Activated CD4-positive, alpha-beta T cell treated with anti-CD3 and anti-CD28 coated beads, Interleukin-2, amount 50 U/mL, for 24 hours (primary cell): Measurements from ENCODE around the gene HOXA2.

ENCODE experiments used
- DNase-seq, 2 donors: peaks; one replicate each; pipeline ENCODE4 v3.0.0-alpha.2; 2020; ENCODE audit warnings: low read depth in 1 of 2, low spot score in 1 of 2

The HOXA2 gene

GRCh38 chr7:27112955-27113949, 10.8 kb upstream of the HOXA2 start:
- DNase-seq: no peak

DNA sequence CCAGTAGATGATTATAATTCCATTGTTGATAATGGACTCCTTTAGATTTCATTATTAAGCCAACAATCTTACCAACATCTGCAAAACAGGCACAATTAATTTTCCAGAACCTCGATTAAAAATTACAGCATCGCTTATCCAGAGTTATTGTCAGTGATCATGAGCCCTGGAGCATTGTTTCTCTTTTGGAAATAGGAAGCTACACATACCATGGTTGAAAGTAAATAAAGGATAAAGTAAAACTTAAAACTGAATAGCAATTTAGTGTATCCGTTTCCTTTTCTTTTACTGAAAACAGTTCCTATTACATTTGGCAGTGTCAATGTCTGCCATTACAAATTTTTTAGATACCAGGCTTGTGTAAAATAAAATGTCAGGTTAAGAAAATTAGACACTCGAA, 9.9 kb upstream of the HOXA2 start:
- DNase-seq: no peak

DNA sequence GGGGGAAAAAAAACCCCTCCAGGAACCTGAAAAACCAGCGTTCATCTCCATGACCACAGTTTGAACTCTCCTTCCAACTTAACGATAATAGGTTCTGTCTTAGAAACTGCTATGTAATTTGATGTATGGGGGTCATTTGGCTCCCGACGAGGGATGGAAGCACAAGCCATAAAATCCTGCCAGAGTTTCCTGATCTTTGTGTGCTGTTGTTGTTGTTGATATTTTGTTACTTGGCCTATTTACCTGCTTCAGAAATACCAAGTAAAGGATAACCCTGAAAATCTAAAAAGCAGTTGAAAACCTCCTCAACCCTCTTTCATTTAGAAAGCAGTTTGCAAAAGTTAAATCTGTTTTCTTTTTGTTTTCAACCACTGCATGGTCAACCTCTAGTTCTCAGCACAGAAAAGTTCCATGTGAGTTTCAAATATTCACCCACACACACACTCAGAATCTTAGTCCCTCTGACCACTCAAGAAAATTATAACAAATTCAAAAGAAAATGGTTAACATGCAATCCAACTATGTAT, 9.3 kb upstream of the HOXA2 start:
- DNase-seq: no peak

GRCh38 chr7:27111042-27111750, 8.7 kb upstream of the HOXA2 start:
- DNase-seq: no peak

DNA sequence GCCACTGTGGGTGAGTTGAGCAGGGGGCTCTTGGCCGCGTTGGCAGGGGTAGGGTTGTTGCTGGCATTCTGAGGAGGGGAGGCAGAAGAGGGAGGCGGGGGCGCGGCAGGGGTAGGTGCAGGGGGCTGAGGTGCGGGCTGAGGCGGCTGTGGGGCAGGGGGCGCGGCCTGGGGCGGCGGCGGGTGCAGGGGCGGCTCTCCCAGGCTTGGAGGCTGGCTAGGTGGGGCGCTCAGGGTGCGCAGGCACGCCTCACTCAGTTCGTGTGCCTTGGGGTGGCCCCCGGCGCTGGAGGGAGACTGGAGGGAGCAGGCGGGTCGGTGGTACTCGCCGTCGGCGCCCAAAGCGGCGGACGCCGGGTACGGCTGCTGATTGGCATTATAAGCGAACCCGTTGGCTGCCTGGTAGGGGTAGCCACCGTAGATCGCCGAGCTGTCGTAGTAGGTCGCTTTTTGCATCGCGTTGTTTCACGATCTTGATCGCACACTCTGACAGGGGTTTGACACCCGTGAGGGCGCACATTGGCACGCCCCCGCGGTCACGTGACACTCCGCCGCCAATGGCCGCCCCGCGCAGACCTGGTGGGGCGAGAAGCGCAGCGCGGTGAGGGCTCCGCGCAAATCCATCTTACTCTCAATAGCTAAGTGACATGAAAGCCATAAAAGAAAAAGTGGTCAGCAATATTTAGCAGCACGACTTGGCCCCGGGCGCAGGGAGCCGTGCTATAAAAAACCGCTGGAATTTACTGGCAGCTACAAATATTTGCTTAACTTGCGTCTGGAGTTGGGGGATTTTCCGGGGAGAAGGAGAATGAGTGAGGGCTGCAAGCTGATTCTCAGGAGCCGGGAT, 7.9 kb upstream of the HOXA2 start:
- no peak for DNase-seq

DNA sequence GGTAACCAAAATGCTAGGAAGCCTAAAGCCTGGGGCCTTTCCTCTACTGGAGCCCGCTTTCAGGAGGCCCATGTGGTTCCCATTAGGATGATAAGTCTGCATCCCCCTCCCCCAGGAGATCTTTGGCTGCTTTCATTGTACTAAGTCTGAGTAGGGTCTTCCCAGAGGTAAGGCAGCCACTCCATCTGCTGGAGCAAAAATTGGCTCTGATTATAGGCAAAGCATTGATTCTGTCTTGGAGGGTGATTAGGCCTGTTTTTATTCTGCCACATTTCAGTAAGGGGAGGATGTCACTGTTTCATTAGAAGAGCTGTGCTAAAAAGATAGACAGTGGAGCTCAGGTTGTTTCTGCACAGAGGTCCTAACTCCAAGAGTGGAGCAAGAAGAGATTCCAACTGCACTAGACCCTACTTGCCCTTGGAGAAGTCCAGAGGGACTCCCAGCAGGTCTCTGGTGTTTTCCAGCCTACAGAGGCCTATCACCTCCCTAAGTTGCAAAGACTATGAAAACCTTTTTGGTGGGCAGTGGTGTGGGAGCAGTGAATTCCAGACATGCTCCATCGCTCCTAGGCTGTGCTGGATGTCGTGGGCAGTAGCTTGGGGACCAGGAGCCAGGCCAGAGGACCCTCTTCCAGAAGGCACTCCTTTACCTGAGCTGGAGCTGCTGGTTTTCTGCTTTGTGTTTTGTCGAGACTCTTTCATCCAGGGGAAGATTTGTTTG, 7.1 kb upstream of the HOXA2 start:
- DNase-seq: no peak

DNA sequence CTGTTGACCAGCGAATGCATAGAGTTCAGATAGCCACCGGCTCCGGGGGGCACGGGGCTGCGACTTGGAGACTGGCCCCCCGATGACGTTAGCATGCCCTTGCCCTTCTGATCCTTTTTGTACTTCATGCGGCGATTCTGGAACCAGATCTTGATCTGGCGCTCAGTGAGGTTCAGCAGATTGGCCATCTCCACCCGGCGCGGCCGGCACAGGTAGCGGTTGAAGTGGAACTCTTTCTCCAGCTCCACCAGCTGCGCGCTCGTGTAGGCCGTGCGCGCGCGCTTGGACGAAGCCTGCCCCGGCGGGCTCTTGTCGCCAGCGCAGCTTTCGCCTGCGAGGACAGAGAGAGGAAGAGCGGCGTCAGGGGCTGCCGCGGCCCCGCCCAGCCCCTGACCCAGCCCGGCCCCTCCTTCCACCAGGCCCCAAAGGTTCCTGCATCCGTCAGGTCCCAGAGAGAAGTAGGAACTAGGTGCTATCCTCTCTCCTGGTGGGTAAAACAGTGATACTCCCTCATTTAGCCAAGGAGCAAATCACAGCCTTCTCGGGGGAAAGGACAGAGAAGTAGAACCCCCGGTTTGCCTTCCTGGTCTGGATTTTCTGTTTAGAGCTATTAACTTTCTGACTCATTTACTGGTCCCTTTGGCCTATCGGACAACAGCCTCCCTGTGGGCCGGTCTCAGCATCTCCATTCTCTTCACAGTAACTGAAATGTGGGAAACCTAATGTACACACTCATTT, 6.1 kb upstream of the HOXA2 start:
- DNase-seq: no peak

- no peak for DNase-seq
Observed at GRCh38 chr7:27107391-27108381, 5.2 kb upstream of the HOXA2 start.

- no peak for DNase-seq
Observed at GRCh38 chr7:27106901-27107240, 4.4 kb upstream of the HOXA2 start.

- no peak for DNase-seq
Observed at GRCh38 chr7:27106181-27106900, 3.9 kb upstream of the HOXA2 start.

DNA sequence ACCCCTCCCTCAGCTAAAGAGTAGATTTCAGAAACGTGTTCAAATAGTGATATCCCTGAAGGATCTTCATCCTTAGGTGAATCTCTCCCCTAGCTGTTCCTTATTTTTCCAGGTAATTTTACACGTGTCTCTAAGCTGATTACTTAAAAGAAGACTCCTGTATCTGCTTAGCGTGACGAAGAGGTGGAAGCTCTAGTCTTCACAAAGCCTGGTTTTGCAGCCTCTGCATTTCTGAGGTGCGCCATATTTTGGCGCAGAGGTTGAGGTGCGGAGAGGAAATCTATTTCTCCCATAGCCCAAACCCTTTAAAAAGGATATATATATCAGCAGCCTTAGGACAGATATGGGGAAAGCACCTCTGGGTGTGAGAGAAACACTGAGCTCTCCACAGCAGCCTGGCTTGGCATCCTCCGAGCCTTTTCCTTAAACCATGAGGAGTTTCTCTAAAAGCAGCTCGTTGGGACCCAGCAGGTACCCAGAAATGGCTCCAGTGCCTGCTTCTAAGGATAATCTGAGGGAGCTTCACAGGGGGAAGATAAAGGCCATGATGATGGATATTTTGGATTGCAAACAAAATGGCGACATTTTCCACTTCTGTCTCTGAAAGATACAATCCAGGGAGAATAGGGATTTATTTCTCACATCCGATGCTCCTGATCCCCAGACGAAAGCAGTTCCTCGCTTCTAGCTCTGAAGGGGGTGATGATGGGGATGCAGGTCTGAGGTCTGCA, 3.0 kb upstream of the HOXA2 start:
- no peak for DNase-seq

- DNase-seq: no peak
Observed at GRCh38 chr7:27104341-27105058, 2.0 kb upstream of the HOXA2 start.

- no peak for DNase-seq
Observed at GRCh38 chr7:27103489-27104226, 1.2 kb upstream of the HOXA2 start.

- no peak for DNase-seq
Observed at GRCh38 chr7:27101957-27102580, 414 bp downstream of the HOXA2 start.

GRCh38 chr7:27101171-27101956, 1.1 kb downstream of the HOXA2 start:
- DNase-seq: no peak
